DMS 273 (cell line): ENCODE results near the gene DPYSL5.

Experiments used
- DNase-seq: peaks from one replicate; lab custom pipeline; 2025; ENCODE audit not compliant: unreplicated experiment; lab: John Stamatoyannopoulos, UW

The DPYSL5 gene

GRCh38 chr2:26988058-26988860 is 140.3 kb downstream of the DPYSL5 start:
- no peak for DNase-seq

GRCh38 chr2:26989156-26989555 is 141.2 kb downstream of the DPYSL5 start:
- no peak for DNase-seq

- no peak for DNase-seq
These were observed 143.8 kb downstream of the DPYSL5 start for GRCh38 chr2:26991717-26992116.

- no peak for DNase-seq
These were observed 145.8 kb downstream of the DPYSL5 start for GRCh38 chr2:26993768-26994167.

GRCh38 chr2:26994983-26995382 is 147.1 kb downstream of the DPYSL5 start:
- DNase-seq, result no peak

- DNase-seq, result no peak
These were observed 149.5 kb downstream of the DPYSL5 start for GRCh38 chr2:26997394-26997793.

GRCh38 chr2:26998323-26998722 is 150.4 kb downstream of the DPYSL5 start:
- DNase-seq, result no peak
